Right cardiac atrium (tissue), 5 donors: ENCODE data around the gene GM2A. TPM values are rescaled to one million over a fixed set of nuclear protein-coding genes. Genes with fewer than 3 reads are reported as not detected.
A peak's percentile ranks its signal among the peaks of the same experiment; 100 is the strongest.
"Not testable (repeated sequence)": the region's sequence is repeated elsewhere in the genome, so short reads cannot be mapped to it uniquely, and the experiment has no call there.

Experiments used
- ATAC-seq, 2 donors: fragments of 200-7000 bp; cut with Tn5 transposase; one replicate each; pipeline versions ENCODE4 v1.8.0 to v1.9.1; 2020; ENCODE audit warnings: moderate library complexity in 2 of 2, mild to moderate bottlenecking in 1 of 2
- DNase-seq, 3 donors: peaks; one replicate each; pipeline ENCODE4 v3.0.0-alpha.2; 2020
- H3K27ac ChIP-seq: one replicate; pipeline ENCODE4 v1.5.1; 2013; ENCODE audit warnings: mild to moderate bottlenecking, low read length, control low read depth, moderate library complexity
- H3K27me3 ChIP-seq: one replicate; pipeline ENCODE4 v1.6.1; 2013; ENCODE audit not compliant: control insufficient read depth, insufficient read depth
- H3K4me1 ChIP-seq: one replicate; pipeline ENCODE4 v1.6.1; 2013; ENCODE audit warnings: low read length; ENCODE audit not compliant: control insufficient read depth, insufficient read depth
- H3K4me3 ChIP-seq: one replicate; pipeline ENCODE4 v1.5.1; 2013; ENCODE audit warnings: low read length, control low read depth
- H3K9me3 ChIP-seq: one replicate; pipeline ENCODE4 v1.6.1; 2013; ENCODE audit warnings: low read length; ENCODE audit not compliant: control insufficient read depth
- WGBS: extraction: QIAGEN DNeasy Blood & Tissue Kit; methylation state at CpG from one replicate; pipeline ENCODE4 v1.1.7; 2013; 5-methylcytosine and 5-hydroxymethylcytosine counted together
- intact Hi-C, 4 donors: fragments of 100-400 bp; cut with DNase I; formaldehyde crosslinking; loops; one replicate each; pipeline versions ENCODE4 v1.11.0 to v1.14.0; 2022 to 2023
- polyA plus RNA-seq: library from polyadenylated mRNA; stranded (reverse); fragments of 200-250 nt; gene quantifications from one replicate; pipeline ENCODE4 v1.2.3, GENCODE V29; 2013
- total RNA-seq, 4 donors: library from RNA; stranded (reverse); fragmentation: NEBNext Ultra II Directional; extraction: Animal tissue kit (Norgen Biotek cat#: 25700); gene quantifications; one replicate each; pipeline ENCODE4 v1.2.1, GENCODE V29; 2021
- donor health status: healthy with polysubstance abuse.
- donor health status: DM: no; HTN: yes; CAD: no.
- donor health status: DM: no; HTN: no; CAD: no.
- donor health status: DM: no; HTN: yes; CAD: no; lungs with severe emphysema.
- donor health status: DM: yes; HTN: yes; CAD: no.

Gene GM2A
- total and polyA plus RNA-seq, 5 donors: 27.7 to 43.4 (median 34.6) TPM

- Histone ChIP-seq H3K27me3 (no peaks in the 10 kb centered on the region), H3K27ac (peak overlapping the region; percentile 53), H3K4me1 (peaks cover 6% of the 10 kb centered on the region), H3K9me3 (no peaks in the 10 kb centered on the region), H3K4me3 (no peak overlapping the region)
- peak in 1 of 2 donors; percentile 36 for ATAC-seq
- 59% methylated on average over 6 of the region's 6 CpGs for WGBS
- DNase-seq: no peak
- intact Hi-C loops: loop anchor here in 3 of 4 donors (10.0 kb wide), 3 partner anchors 55 to 175 kb away; no protein-coding TSS in a partner anchor
Observed at GRCh38 chr5:151230048-151230680, 22.8 kb upstream of the GM2A start.

GRCh38 chr5:151231359-151231758 is 21.6 kb upstream of the GM2A start:
- intact Hi-C loops: loop anchor here in 3 of 4 donors (10.0 kb wide), 3 partner anchors 57 to 177 kb away; no protein-coding TSS in a partner anchor
- ATAC-seq (no peak), DNase-seq (no peak)
- Histone ChIP-seq H3K4me3 (no peak overlapping the region), H3K27ac (no peak overlapping the region), H3K9me3 (no peaks in the 10 kb centered on the region), H3K27me3 (no peaks in the 10 kb centered on the region), H3K4me1 (peaks cover 7% of the 10 kb centered on the region)

GRCh38 chr5:151233616-151234085 is 19.3 kb upstream of the GM2A start:
- DNase-seq (no peak), ATAC-seq (no peak)
- WGBS: 80% methylated on average over 8 of the region's 8 CpGs
- Histone ChIP-seq H3K27me3 (no peaks in the 10 kb centered on the region), H3K27ac (no peak overlapping the region), H3K4me3 (no peak overlapping the region), H3K4me1 (peaks cover 7% of the 10 kb centered on the region), H3K9me3 (no peaks in the 10 kb centered on the region)
- intact Hi-C loops: loop anchor here in 3 of 4 donors (10.0 kb wide), 3 partner anchors 59 to 179 kb away; no protein-coding TSS in a partner anchor

- intact Hi-C loops: loop anchor here in 3 of 4 donors (5.0 to 10.0 kb wide), 5 partner anchors 60 to 180 kb away; no protein-coding TSS in a partner anchor
- 15% methylated on average over 17 of the region's 17 CpGs for WGBS
- DNase-seq (peak; percentile 82 to 91 (median 88)), ATAC-seq (peak; percentile 88 to 90)
- Histone ChIP-seq H3K9me3 (no peaks in the 10 kb centered on the region), H3K4me1 (peaks cover 7% of the 10 kb centered on the region), H3K27me3 (no peaks in the 10 kb centered on the region), H3K27ac (peak overlapping the region; percentile 92), H3K4me3 (no peak overlapping the region)
Observed at GRCh38 chr5:151234476-151235238, 18.3 kb upstream of the GM2A start.

GRCh38 chr5:151235239-151235571 is 17.8 kb upstream of the GM2A start:
- not testable (repeated sequence) for H3K4me1 ChIP-seq, DNase-seq, H3K4me3 ChIP-seq, H3K9me3 ChIP-seq, H3K27me3 ChIP-seq, ATAC-seq
- peak overlapping the region; percentile 92 for H3K27ac ChIP-seq
- 95% methylated on average over 6 of the region's 6 CpGs for WGBS
- intact Hi-C loops: loop anchor here in 3 of 4 donors (5.0 to 10.0 kb wide), 5 partner anchors 60 to 180 kb away; no protein-coding TSS in a partner anchor

GRCh38 chr5:151236888-151237287 is 16.1 kb upstream of the GM2A start:
- no peak overlapping the region for H3K4me3 ChIP-seq
- H3K9me3 ChIP-seq: no peaks in the 10 kb centered on the region
- intact Hi-C loops: loop anchor here in 3 of 4 donors (5.0 to 10.0 kb wide), 5 partner anchors 62 to 182 kb away; no protein-coding TSS in a partner anchor
- WGBS: 98% methylated on average over 1 of the region's 1 CpG
- peaks cover 7% of the 10 kb centered on the region for H3K4me1 ChIP-seq
- no peaks in the 10 kb centered on the region for H3K27me3 ChIP-seq
- DNase-seq (no peak), ATAC-seq (no peak)
- H3K27ac ChIP-seq: no peak overlapping the region

GRCh38 chr5:151237685-151238084 is 15.3 kb upstream of the GM2A start:
- 53% methylated on average over 7 of the region's 7 CpGs for WGBS
- no peak for ATAC-seq

GRCh38 chr5:151238303-151238741 is 14.7 kb upstream of the GM2A start:
- 12% methylated on average over 14 of the region's 14 CpGs for WGBS
- intact Hi-C loops: loop anchor here in 3 of 4 donors (5.0 to 10.0 kb wide), 5 partner anchors 64 to 184 kb away; no protein-coding TSS in a partner anchor
- no peaks in the 10 kb centered on the region for H3K9me3 ChIP-seq
- H3K27ac ChIP-seq: peak overlapping the region; percentile 85
- peaks cover 7% of the 10 kb centered on the region for H3K4me1 ChIP-seq
- H3K27me3 ChIP-seq: no peaks in the 10 kb centered on the region
- ATAC-seq: peak; percentile 80 to 88
- peak; percentile 53 to 87 (median 83) for DNase-seq
- H3K4me3 ChIP-seq: peak overlapping the region; percentile 27

More at GRCh38 chr5:151237685-151238084, 15.3 kb upstream of the GM2A start:
- H3K9me3 ChIP-seq: no peaks in the 10 kb centered on the region
- peak overlapping the region; percentile 81 for H3K27ac ChIP-seq
- H3K4me1 ChIP-seq: peaks cover 7% of the 10 kb centered on the region
- DNase-seq: no peak
- H3K4me3 ChIP-seq: no peak overlapping the region
- intact Hi-C loops: loop anchor here in 3 of 4 donors (5.0 to 10.0 kb wide), 5 partner anchors 63 to 183 kb away; no protein-coding TSS in a partner anchor
- H3K27me3 ChIP-seq: no peaks in the 10 kb centered on the region

GRCh38 chr5:151239237-151239861 is 13.6 kb upstream of the GM2A start:
- whole genome bisulfite sequencing: 19% methylated on average over 17 of the region's 17 CpGs
- H3K4me1 ChIP-seq: peaks cover 6% of the 10 kb centered on the region
- peak overlapping the region; percentile 18 for H3K4me3 ChIP-seq
- ATAC-seq: peak; percentile 68 to 73
- peak overlapping the region; percentile 14 for H3K27ac ChIP-seq
- intact Hi-C loops: loop anchor here in 3 of 4 donors (5.0 to 10.0 kb wide), 5 partner anchors 65 to 185 kb away; no protein-coding TSS in a partner anchor
- H3K27me3 ChIP-seq: no peaks in the 10 kb centered on the region
- DNase-seq: peak; percentile 81 to 94 (median 92)
- no peaks in the 10 kb centered on the region for H3K9me3 ChIP-seq

- DNase-seq, H3K9me3 ChIP-seq, H3K27ac ChIP-seq, H3K4me1 ChIP-seq, ATAC-seq, H3K27me3 ChIP-seq, H3K4me3 ChIP-seq: not testable (repeated sequence)
- intact Hi-C loops: loop anchor here in 1 of 4 donors (5.0 kb wide), 1 partner anchor 113 kb away; no protein-coding TSS in a partner anchor
- 90% methylated on average over 10 of the region's 10 CpGs for WGBS
Observed at GRCh38 chr5:151240268-151240835, 12.6 kb upstream of the GM2A start.
